H9 (cell line): ENCODE measurements around the gene OGFOD2. TPM values are rescaled to one million over a fixed set of nuclear protein-coding genes. Genes with fewer than 3 reads are reported as not detected.

ENCODE experiments used
- DNase-seq: peaks from one replicate; pipeline ENCODE4 v3.0.0-alpha.2; 2017
- H2AFZ ChIP-seq: one replicate; pipeline ENCODE4 v1.6.1; 2013; ENCODE audit warnings: mild to moderate bottlenecking, low read length, control low read depth, moderate library complexity
- H2AK5ac ChIP-seq: 2 replicates; pipeline ENCODE4 v1.6.1; 2013; ENCODE audit warnings: low read length, control low read depth, mixed read lengths; ENCODE audit not compliant: insufficient read length
- H2BK120ac ChIP-seq: one replicate; pipeline ENCODE4 v1.6.1; 2013; ENCODE audit warnings: low read depth, mild to moderate bottlenecking, low read length, control low read depth, inconsistent platforms; ENCODE audit not compliant: poor library complexity, severe bottlenecking
- H2BK12ac ChIP-seq: 2 replicates; pipeline ENCODE4 v1.6.1; 2013; ENCODE audit warnings: low read length, control low read depth, mixed read lengths, low read depth; ENCODE audit not compliant: insufficient read length
- H2BK15ac ChIP-seq: 2 replicates; pipeline ENCODE4 v1.6.1; 2013; ENCODE audit warnings: low read depth, low read length, control low read depth
- H2BK20ac ChIP-seq: one replicate; pipeline ENCODE4 v1.6.1; 2013; ENCODE audit warnings: low read depth, mild to moderate bottlenecking, low read length, control low read depth, inconsistent platforms; ENCODE audit not compliant: poor library complexity, severe bottlenecking
- H2BK5ac ChIP-seq: 2 replicates; pipeline ENCODE4 v1.6.1; 2013; ENCODE audit warnings: low read length, control low read depth, mixed read lengths; ENCODE audit not compliant: insufficient read length
- H3K14ac ChIP-seq: 2 replicates; pipeline ENCODE4 v1.6.1; 2013; ENCODE audit warnings: low read length, control low read depth; ENCODE audit not compliant: insufficient read depth
- H3K18ac ChIP-seq: 2 replicates; pipeline ENCODE4 v1.6.1; 2013; ENCODE audit warnings: low read depth, mild to moderate bottlenecking, mixed read lengths, low read length, control low read depth; ENCODE audit not compliant: insufficient read length
- H3K23ac ChIP-seq: 2 replicates; pipeline ENCODE4 v1.6.1; 2013; ENCODE audit warnings: low read length, control low read depth, mixed read lengths, low read depth; ENCODE audit not compliant: insufficient read length
- H3K23me2 ChIP-seq: 2 replicates; pipeline ENCODE4 v1.6.1; 2013; ENCODE audit warnings: low read depth, mild to moderate bottlenecking, mixed read lengths, low read length, control low read depth; ENCODE audit not compliant: insufficient read length, poor library complexity, severe bottlenecking
- H3K27ac ChIP-seq: 2 replicates; pipeline ENCODE4 v1.5.1; 2013; ENCODE audit warnings: low read length, control low read depth, mixed read lengths, low read depth; ENCODE audit not compliant: insufficient read length
- H3K27me3 ChIP-seq: 2 replicates; pipeline ENCODE4 v1.6.1; 2013; ENCODE audit warnings: low read length, control low read depth, inconsistent platforms; ENCODE audit not compliant: insufficient read depth
- H3K4ac ChIP-seq: 2 replicates; pipeline ENCODE4 v1.6.1; 2013; ENCODE audit warnings: low read depth, mild to moderate bottlenecking, control low read depth, inconsistent platforms, low read length, moderate library complexity
- H3K4me1 ChIP-seq: 2 replicates; pipeline ENCODE4 v1.6.1; 2013; ENCODE audit warnings: low read length, control low read depth, inconsistent platforms; ENCODE audit not compliant: insufficient read depth
- H3K4me2 ChIP-seq: 2 replicates; pipeline ENCODE4 v1.6.1; 2013; ENCODE audit warnings: low read length, control low read depth, mixed read lengths; ENCODE audit not compliant: insufficient read length, insufficient read depth
- H3K56ac ChIP-seq: 2 replicates; pipeline ENCODE4 v1.6.1; 2013; ENCODE audit warnings: low read depth, mild to moderate bottlenecking, mixed read lengths, low read length, control low read depth; ENCODE audit not compliant: insufficient read length
- H3K79me1 ChIP-seq: 2 replicates; pipeline ENCODE4 v1.6.1; 2013; ENCODE audit warnings: low read depth, mild to moderate bottlenecking, moderate library complexity, low read length, control low read depth, inconsistent platforms; ENCODE audit not compliant: insufficient read depth, poor library complexity, severe bottlenecking
- H3K79me2 ChIP-seq: 2 replicates; pipeline ENCODE4 v1.6.1; 2013; ENCODE audit warnings: low read length, control low read depth, inconsistent platforms; ENCODE audit not compliant: insufficient read depth
- H3K9ac ChIP-seq: 2 replicates; pipeline ENCODE4 v1.6.1; 2013; ENCODE audit warnings: low read length, control low read depth, mixed read lengths; ENCODE audit not compliant: insufficient read length; ENCODE audit errors: extremely low read depth
- H3K9me3 ChIP-seq: one replicate; pipeline ENCODE4 v1.6.1; 2013; ENCODE audit warnings: low read depth, low read length, inconsistent platforms; ENCODE audit not compliant: control insufficient read depth
- H3T11ph ChIP-seq: one replicate; pipeline ENCODE4 v1.6.1; 2013; ENCODE audit warnings: mild to moderate bottlenecking, low read length, control low read depth, inconsistent platforms
- H4K20me1 ChIP-seq: one replicate; pipeline ENCODE4 v1.6.1; 2013; ENCODE audit not compliant: control insufficient read depth, insufficient read length, insufficient read depth
- H4K5ac ChIP-seq: 2 replicates; pipeline ENCODE4 v1.6.1; 2013; ENCODE audit warnings: low read depth, mild to moderate bottlenecking, mixed read lengths, low read length, control low read depth; ENCODE audit not compliant: insufficient read length
- H4K8ac ChIP-seq: replicated peaks from 2 replicates; pipeline ENCODE4 v1.6.1; 2013; ENCODE audit warnings: low read length, control low read depth, mixed read lengths, low read depth; ENCODE audit not compliant: insufficient read length
- H4K91ac ChIP-seq: 2 replicates; pipeline ENCODE4 v1.6.1; 2013; ENCODE audit warnings: low read depth, mild to moderate bottlenecking, moderate library complexity, mixed read lengths, low read length, control low read depth; ENCODE audit not compliant: insufficient read length
- H3K27ac Mint-ChIP-seq, 3 experiments: 2 replicates in 2 of 3; 3 replicates in 1 of 3; pipeline ENCODE4 v1.8.0; 2020 to 2021; ENCODE audit warnings: mixed read lengths in 3 of 3, mild to moderate bottlenecking in 1 of 3, moderate library complexity in 1 of 3
- H3K27me3 Mint-ChIP-seq: 2 replicates; pipeline ENCODE4 v1.8.0; 2021; ENCODE audit warnings: low read depth, mild to moderate bottlenecking, moderate library complexity, mixed read lengths
- H3K36me3 Mint-ChIP-seq, 3 experiments: 2 replicates in 2 of 3; 3 replicates in 1 of 3; pipeline ENCODE4 v1.8.0; 2020 to 2021; ENCODE audit warnings: low read depth in 3 of 3, mixed read lengths in 3 of 3; ENCODE audit not compliant: insufficient read depth in 1 of 3
- H3K4me1 Mint-ChIP-seq, 2 experiments: 2 replicates each; pipeline ENCODE4 v1.8.0; 2020; ENCODE audit warnings: mixed read lengths in 2 of 2
- H3K4me3 Mint-ChIP-seq, 2 experiments: 2 replicates in 1 of 2; 3 replicates in 1 of 2; pipeline ENCODE4 v1.8.0; 2020 to 2021; ENCODE audit warnings: mild to moderate bottlenecking in 2 of 2, mixed read lengths in 2 of 2, moderate library complexity in 1 of 2
- H3K9me3 Mint-ChIP-seq, 2 experiments: 2 replicates in 1 of 2; 3 replicates in 1 of 2; pipeline ENCODE4 v1.8.0; 2020; ENCODE audit warnings: mild to moderate bottlenecking in 2 of 2, mixed read lengths in 2 of 2, moderate library complexity in 1 of 2
- WGBS: extraction: QIAGEN DNeasy Blood & Tissue Kit; methylation state at CpG from one replicate; pipeline ENCODE4 v1.1.7; 2013; ENCODE audit warnings: missing lambda C conversion rate, low lambda C conversion rate, mixed read lengths; ENCODE audit not compliant: insufficient read length; ENCODE audit errors: extremely low coverage; 5-methylcytosine and 5-hydroxymethylcytosine counted together
- total RNA-seq: library from RNA; stranded (reverse); gene quantifications from 2 replicates; pipeline ENCODE4 v1.2.1, GENCODE V29; 2021
- TF ChIP-seq, protein P1 (sequence below): fragments of 200-600 bp; sonication (generic); conservative IDR thresholded peaks from 3 replicates; pipeline ENCODE4 v1.8.0; 2021; ENCODE audit warnings: antibody characterized with exemption, mild to moderate bottlenecking

The OGFOD2 gene
- total RNA-seq, 1 experiment from 2014 or later, result 14.7 TPM

GRCh38 chr12:123024819-123025391 is 49.9 kb downstream of the OGFOD2 start:
- Histone ChIP-seq H2BK15ac (no peak overlapping the region), H2BK20ac (no peak overlapping the region), H4K5ac (no peak overlapping the region), H2AFZ (no peak overlapping the region), H2BK12ac (no peak overlapping the region), H3K27ac (no peak overlapping the region), H3T11ph (no peak overlapping the region), H3K4me1 (no peaks in the 10 kb centered on the region), H2BK5ac (no peak overlapping the region), H3K4me2 (no peak overlapping the region), H3K9ac (no peak overlapping the region), H3K9me3 (no peaks in the 10 kb centered on the region), H4K20me1 (no peaks in the 10 kb centered on the region), H3K23me2 (no peaks in the 10 kb centered on the region), H3K4ac (no peak overlapping the region), H3K23ac (no peak overlapping the region), H3K79me2 (no peaks in the 10 kb centered on the region), H4K8ac (no peak overlapping the region), H4K91ac (no peak overlapping the region), H2AK5ac (no peak overlapping the region), H3K14ac (no peak overlapping the region), H3K27me3 (no peaks in the 10 kb centered on the region), H3K79me1 (no peaks in the 10 kb centered on the region), H3K18ac (no peak overlapping the region), H3K56ac (no peak overlapping the region), H2BK120ac (no peak overlapping the region)
- Mint-ChIP-seq H3K27ac (no peak overlapping the region), H3K4me3 (no peak overlapping the region), H3K4me1 (peaks cover 14 to 17% of the 10 kb centered on the region in 2 experiments), H3K27me3 (peaks cover 3% of the 10 kb centered on the region), H3K36me3 (no peaks in the 10 kb centered on the region), H3K9me3 (no peaks in the 10 kb centered on the region)
- no CpG with 5 or more reads among the region's 9 CpGs for WGBS
- DNase-seq, result no peak
- TF ChIP-seq, protein P1, sequence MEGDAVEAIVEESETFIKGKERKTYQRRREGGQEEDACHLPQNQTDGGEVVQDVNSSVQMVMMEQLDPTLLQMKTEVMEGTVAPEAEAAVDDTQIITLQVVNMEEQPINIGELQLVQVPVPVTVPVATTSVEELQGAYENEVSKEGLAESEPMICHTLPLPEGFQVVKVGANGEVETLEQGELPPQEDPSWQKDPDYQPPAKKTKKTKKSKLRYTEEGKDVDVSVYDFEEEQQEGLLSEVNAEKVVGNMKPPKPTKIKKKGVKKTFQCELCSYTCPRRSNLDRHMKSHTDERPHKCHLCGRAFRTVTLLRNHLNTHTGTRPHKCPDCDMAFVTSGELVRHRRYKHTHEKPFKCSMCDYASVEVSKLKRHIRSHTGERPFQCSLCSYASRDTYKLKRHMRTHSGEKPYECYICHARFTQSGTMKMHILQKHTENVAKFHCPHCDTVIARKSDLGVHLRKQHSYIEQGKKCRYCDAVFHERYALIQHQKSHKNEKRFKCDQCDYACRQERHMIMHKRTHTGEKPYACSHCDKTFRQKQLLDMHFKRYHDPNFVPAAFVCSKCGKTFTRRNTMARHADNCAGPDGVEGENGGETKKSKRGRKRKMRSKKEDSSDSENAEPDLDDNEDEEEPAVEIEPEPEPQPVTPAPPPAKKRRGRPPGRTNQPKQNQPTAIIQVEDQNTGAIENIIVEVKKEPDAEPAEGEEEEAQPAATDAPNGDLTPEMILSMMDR, result no peak
